ENCODE results near the gene PCSK9.
"Not testable (repeated sequence)": the region's sequence is repeated elsewhere in the genome, so short reads cannot be mapped to it uniquely, and the experiment has no call there.

PCSK9 gene

DNA sequence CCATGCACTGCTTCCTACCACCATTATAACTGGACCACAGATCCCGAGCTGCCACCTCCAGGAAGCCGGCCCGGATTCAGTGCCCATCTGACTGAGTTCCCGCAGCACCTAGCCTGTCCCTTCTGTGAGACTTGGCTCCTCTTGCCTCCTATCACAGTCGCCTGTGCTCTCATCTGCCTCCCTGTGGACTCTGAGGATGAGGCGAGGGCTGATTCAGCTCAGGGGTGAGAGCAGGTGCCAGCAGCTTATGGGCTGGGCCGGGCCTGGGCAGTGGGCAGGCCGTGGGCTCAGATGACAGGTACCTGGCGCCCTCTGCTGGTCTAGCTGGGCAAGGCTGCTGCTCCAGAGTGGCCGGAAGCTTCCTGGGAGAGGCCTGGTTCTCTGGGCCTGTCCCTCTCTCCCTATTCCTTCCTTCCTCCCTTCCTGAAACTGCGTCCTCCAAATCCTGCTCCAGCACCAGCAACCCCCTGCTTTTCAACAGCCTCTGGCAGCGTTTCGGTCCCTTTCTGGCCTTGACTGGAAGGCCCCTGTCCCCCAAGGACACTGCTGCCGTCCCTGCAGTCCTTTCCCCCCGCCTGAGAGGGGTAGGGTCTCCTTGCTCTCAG lies 17.3 kb upstream of the PCSK9 start:
- Histone ChIP-seq H3K4me3 (replicated peaks; ENCODE audit: low read depth, low read length) (no peak overlapping the region), H3K36me3 (ENCODE audit: control insufficient read depth, insufficient read depth, low read length) (no peaks in the 10 kb centered on the region), H3K27me3 (replicated peaks; ENCODE audit: control insufficient read depth, insufficient read depth, low read length) (no peaks in the 10 kb centered on the region)
- peak; percentile 45 for DNase-seq (ENCODE audit: extremely low read depth, insufficient read length)
- TF ChIP-seq, protein P1, sequence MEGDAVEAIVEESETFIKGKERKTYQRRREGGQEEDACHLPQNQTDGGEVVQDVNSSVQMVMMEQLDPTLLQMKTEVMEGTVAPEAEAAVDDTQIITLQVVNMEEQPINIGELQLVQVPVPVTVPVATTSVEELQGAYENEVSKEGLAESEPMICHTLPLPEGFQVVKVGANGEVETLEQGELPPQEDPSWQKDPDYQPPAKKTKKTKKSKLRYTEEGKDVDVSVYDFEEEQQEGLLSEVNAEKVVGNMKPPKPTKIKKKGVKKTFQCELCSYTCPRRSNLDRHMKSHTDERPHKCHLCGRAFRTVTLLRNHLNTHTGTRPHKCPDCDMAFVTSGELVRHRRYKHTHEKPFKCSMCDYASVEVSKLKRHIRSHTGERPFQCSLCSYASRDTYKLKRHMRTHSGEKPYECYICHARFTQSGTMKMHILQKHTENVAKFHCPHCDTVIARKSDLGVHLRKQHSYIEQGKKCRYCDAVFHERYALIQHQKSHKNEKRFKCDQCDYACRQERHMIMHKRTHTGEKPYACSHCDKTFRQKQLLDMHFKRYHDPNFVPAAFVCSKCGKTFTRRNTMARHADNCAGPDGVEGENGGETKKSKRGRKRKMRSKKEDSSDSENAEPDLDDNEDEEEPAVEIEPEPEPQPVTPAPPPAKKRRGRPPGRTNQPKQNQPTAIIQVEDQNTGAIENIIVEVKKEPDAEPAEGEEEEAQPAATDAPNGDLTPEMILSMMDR (IDR thresholded peaks at IDR 0.05; ENCODE audit: insufficient read depth, low read length, poor library complexity, severe bottlenecking), result peak; percentile 95

DNA sequence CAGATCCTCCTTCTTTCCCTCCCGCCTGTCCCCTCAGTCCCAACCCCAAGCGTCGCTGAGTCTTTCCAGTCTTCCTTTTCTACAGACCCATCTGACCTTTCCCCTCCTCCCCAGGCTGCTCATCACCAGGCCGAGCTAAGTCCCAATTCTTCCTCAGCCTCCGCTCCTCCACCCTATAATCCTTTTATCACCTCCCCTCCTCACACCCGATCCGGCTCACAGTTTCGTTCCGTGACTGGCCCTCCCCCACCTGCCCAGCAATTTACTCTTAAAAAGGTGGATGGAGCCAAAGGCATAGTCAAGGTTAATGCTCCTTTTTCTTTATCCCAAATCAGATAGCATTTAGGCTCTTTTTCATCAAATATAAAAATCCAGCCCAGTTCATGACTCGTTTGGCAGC lies 15.2 kb upstream of the PCSK9 start:
- H3K4me3 ChIP-seq (replicated peaks; ENCODE audit: low read depth, low read length); DNase-seq (ENCODE audit: extremely low read depth, insufficient read length); H3K36me3 ChIP-seq (ENCODE audit: control insufficient read depth, insufficient read depth, low read length); H3K27me3 ChIP-seq (replicated peaks; ENCODE audit: control insufficient read depth, insufficient read depth, low read length): not testable (repeated sequence)

DNA sequence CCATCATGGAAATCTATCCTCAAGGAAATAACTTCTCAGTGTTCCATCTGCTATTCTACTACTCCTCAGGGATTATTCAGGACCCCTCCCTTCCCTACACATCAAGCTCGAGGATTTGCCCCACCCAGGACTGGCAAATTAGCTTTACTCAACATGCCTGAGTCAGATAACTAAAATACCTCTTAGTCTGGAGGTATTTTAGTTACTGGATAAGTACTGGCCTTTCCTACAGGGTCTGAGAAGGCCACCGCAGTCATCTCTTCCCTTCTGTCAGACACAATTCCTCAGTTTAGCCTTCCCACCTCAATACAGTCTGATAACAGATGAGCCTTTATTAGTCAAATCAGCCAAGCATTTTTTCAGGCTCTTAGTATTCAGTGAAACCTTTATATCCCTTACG lies 12.7 kb upstream of the PCSK9 start:
- H3K27me3 ChIP-seq (replicated peaks; ENCODE audit: control insufficient read depth, insufficient read depth, low read length); H3K36me3 ChIP-seq (ENCODE audit: control insufficient read depth, insufficient read depth, low read length); H3K4me3 ChIP-seq (replicated peaks; ENCODE audit: low read depth, low read length); DNase-seq (ENCODE audit: extremely low read depth, insufficient read length): not testable (repeated sequence)

DNA sequence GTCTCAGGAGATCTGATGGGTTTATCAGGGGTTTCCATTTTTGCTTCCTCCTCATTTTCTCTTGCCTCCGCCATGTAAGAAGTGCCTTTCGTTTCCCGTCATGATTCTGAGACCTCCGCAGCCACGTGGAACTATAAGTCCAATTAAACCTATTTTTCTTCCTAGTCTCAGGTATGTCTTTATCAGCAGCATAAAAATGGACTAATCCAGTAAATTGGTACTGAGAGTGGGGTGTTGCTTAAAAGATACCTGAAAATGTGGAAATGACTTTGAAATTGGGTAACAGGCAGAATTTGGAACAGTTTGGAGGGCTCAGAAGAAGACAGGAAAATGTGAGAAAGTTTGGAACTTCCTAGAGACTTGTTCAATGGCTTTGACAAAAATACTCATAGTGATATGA lies 8.2 kb upstream of the PCSK9 start:
- H3K4me3 ChIP-seq (replicated peaks; ENCODE audit: low read depth, low read length); DNase-seq (ENCODE audit: extremely low read depth, insufficient read length); H3K36me3 ChIP-seq (ENCODE audit: control insufficient read depth, insufficient read depth, low read length); H3K27me3 ChIP-seq (replicated peaks; ENCODE audit: control insufficient read depth, insufficient read depth, low read length): not testable (repeated sequence)

DNA sequence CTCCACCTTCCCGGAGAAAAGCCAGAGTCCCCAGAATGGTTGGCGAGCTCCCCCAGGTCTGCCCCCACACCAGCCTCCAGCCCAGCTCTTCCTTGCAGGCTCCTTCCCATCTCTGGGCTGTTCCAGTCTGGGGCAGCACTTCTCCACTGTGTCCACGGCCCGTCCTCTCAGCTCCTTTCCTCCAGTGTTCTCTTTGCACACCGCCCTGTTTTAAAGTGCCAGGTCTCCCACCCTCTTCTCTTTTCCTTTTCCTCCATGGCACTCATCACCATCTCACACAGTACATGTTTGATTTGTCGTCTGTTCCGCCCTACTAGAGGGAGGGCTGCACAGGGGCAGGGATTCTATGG lies 6.1 kb upstream of the PCSK9 start:
- TF ChIP-seq, protein P1 (IDR thresholded peaks at IDR 0.05; ENCODE audit: insufficient read depth, low read length, poor library complexity, severe bottlenecking), result no peak
- no peak overlapping the region for H3K4me3 ChIP-seq (replicated peaks; ENCODE audit: low read depth, low read length)
- peaks cover 3% of the 10 kb centered on the region; the same call in 1 of the 2 replicates for H3K27me3 ChIP-seq (replicated peaks; ENCODE audit: control insufficient read depth, insufficient read depth, low read length)
- no peaks in the 10 kb centered on the region for H3K36me3 ChIP-seq (ENCODE audit: control insufficient read depth, insufficient read depth, low read length)
- no peak for DNase-seq (ENCODE audit: extremely low read depth, insufficient read length)

DNA sequence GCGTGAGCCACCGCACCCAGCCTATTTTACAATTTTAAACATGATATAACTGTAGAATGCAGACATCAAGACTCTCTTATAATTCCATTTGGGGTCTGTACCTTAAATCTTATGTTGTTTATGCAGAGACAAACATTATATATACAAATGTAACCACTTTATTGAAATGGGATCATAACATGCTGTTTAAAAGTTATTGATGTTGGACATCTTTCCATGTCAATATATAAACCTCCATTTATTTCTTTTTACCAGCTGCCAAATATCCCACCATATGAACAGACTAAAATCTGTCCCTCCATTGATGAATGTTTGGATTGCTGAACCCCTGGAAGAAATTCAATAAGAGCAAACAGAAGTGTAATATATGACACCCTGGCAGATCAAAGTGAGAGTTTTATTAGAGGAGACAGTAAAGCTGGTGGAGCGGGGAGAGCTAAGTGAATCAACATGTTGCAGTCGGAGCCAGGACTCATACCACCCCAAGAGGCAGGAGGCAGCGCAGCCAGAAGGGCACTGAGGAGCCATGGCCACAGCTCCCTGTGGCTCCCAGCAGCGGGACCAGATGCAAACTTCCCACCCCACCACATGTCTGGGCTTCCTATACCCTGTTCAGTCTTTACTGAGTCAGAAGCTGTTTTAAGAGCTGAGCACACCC lies 4.7 kb upstream of the PCSK9 start:
- Histone ChIP-seq H3K36me3 (ENCODE audit: control insufficient read depth, insufficient read depth, low read length) (no peaks in the 10 kb centered on the region), H3K4me3 (replicated peaks; ENCODE audit: low read depth, low read length) (no peak overlapping the region), H3K27me3 (replicated peaks; ENCODE audit: control insufficient read depth, insufficient read depth, low read length) (peaks cover 4% of the 10 kb centered on the region)
- DNase-seq (ENCODE audit: extremely low read depth, insufficient read length), result no peak
- TF ChIP-seq, protein P1 (IDR thresholded peaks at IDR 0.05; ENCODE audit: insufficient read depth, low read length, poor library complexity, severe bottlenecking), result no peak

DNA sequence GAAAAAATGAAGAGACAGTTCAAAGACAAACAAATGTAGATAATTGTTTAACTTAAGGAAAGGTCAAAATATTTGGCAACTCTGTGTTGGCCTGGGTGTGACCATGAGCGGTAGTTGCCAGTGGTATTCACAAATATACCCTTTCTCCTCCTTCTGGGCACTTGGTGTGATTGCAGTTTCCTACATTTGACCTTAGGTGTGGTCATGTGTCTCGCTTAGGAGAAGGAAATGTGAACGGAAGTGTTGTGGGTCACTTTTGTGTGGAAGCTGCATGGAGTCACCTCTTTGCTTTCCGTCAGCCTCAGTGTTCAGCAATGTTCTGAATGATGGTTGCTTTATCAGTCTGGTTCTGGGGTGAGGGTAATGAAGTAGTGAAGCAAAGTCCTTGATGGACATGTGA lies 3.4 kb upstream of the PCSK9 start:
- peaks cover 6% of the 10 kb centered on the region for H3K27me3 ChIP-seq (replicated peaks; ENCODE audit: control insufficient read depth, insufficient read depth, low read length)
- TF ChIP-seq, protein P1 (IDR thresholded peaks at IDR 0.05; ENCODE audit: insufficient read depth, low read length, poor library complexity, severe bottlenecking), result no peak
- DNase-seq (ENCODE audit: extremely low read depth, insufficient read length), result no peak
- no peak overlapping the region for H3K4me3 ChIP-seq (replicated peaks; ENCODE audit: low read depth, low read length)
- H3K36me3 ChIP-seq (ENCODE audit: control insufficient read depth, insufficient read depth, low read length), result no peaks in the 10 kb centered on the region

Data from GM06990 (cell line).